ENCODE results near the gene TXNRD1.
"Not testable (repeated sequence)": the region's sequence is repeated elsewhere in the genome, so short reads cannot be mapped to it uniquely, and the experiment has no call there.

TXNRD1 gene

DNA sequence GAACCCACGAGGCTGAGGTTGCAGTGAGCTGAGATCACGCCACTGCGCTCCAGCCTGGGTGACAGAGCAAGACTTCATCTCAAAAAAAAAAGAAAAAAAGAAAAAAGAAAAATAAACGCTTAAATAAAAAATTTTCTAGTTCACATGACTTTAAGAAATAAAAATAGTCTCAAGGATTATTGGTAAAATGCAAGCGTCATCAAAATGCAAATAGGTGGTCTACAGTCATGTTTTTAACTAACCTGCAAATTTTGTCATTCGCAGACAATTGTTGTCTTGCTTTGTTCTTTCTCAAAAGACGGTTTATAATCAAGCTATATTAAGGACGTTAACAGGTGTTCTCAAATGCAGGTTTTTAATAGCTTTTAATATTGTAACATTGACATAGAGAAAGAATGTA, 22.4 kb downstream of the TXNRD1 start:
- DNase-seq (ENCODE audit: low spot score) = no peak

DNA sequence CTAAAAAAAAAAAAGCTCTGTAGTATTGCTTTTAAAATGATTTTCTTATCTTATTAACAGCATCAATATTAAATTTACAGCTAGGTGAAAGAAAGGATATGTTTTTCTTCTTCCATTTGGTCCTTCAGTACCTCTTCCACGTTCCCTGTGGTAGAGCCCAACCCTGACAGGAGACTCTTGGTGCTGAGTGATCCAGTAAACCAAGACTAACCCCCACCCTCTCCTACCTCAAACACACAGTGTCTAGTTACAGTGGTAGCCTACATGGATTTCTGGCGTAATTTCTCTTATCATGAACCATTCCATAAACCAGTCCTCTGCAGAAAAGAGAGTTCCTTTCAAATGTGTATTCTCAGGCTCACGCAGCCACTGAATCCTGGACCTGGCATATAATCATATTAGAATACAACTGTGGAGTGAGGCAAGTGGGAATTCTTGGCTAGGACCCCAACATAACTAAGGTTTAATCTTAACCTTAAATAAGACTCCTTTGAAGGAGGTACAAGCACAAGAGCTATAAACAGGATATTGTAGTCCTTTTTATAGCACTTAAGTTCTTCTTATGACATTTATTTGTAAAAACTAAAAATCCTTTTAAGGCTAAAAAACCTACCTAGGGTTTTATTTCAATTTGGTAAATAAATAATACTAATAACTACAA, 27.1 kb downstream of the TXNRD1 start:
- DNase-seq (ENCODE audit: low spot score) = no peak

DNA sequence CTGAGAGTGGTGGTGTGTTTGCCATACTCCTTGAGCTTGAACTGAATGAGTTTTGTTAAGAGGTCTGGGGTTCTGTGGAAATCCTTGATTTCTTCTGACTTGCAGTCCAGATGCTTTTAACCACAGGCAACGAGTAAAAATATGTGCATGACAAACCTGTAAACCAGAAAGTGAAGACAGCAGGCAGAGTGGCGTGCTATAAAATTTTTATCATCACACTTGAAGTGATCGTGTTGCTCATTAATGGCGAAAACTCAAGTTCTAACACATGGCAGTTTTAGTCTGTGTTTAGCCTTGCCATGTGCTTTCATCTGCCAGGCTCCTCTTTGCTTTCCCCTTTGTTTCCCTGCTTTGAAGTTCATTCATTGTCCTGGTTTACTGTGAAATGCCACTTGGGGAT, 28.0 kb downstream of the TXNRD1 start:
- DNase-seq (ENCODE audit: low spot score) = no peak

DNA sequence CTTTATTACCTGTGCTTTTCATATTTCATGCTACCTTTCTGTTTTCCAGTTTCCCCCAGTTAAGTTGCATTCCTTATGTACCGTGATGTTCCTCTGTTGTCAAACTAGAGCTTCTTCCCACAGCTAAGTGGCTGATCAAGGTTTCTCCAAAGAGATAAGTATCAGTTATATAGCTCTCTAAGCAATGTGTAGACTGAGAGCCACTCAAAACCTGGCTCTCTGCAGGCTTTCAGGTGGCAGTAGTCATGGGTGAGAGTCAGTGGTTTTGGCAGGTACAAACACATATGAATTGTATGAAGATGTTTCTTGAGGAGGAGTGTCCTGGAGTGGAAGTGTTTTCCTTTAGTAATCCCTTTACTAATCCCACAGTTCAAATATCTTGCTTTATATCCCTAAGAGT, 28.4 kb downstream of the TXNRD1 start:
- no peak for DNase-seq (ENCODE audit: low spot score)

DNA sequence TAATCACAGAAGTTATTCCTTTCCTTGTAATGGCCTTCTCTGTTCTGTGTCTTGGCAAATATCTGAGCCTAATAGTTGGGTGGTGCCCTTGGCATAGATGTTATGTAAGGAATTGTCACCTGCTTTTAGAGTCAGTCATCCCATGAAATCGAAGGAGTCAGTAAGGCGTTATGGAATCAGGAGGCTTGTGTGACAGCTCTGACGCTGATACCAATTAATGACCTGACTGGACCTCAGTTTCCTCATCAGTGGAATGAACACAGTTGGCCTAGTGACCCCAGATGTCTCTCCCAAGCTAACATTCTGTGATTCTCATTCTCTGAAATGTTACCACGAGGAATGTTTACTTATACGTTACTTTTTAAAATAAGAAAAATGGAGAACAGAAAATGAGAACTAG, 32.1 kb downstream of the TXNRD1 start:
- no peak for DNase-seq (ENCODE audit: low spot score)

DNA sequence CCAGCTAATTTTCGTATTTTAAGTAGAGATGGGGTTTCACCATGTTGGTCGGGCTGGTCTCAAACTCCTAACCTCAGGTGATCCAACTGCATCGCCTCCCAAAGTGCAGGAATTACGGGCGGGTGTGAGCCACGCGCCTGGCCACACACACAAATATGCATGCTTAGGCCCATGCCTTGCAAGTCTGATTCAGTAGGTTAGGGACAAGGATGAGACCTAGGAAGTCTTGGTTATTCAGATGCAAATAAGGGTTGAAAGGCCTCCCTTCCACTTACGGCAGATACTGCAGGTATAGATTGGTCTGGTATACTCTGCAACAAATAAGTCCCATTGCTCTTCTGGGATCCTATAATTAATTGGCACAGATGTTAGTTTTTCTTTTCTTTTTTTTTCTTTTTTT, 32.9 kb downstream of the TXNRD1 start:
- no peak for DNase-seq (ENCODE audit: low spot score)

DNA sequence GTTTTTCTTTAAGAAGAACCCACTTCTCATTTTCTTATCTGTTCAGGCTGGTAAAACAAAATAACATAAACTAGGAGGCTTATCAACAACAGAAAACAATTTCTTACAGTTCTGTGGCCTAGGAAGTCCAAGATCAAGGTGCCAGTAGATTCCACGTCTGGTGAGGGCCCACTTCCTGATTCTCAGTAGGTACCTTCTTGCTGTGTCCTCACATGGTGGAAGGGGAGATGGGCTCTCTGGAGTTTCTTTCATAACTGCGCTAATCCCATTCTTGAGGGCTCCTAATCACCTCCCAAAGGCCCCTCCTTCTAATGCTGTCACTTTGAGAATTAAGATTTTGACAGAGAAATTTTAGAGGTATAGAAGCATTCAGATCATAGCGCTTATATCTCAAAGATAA, 33.4 kb downstream of the TXNRD1 start:
- no peak for DNase-seq (ENCODE audit: low spot score)

DNA sequence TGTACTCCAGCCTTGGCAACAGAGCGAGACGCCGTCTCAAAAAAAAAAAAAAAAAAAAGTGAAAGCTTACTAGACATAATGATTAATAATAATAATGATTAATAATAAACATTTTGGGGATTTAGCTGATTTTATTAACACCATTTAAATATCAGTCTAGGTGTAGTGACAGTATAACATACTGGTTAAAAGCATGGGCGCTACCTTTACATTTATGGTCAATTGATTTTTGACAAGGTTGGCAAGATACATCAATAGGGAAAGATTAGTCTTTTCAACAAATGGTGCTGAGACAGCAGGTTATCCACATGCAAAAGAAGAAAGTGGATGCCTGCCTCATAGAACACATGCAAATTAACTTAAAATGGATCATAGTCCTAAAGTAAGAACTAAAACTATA, 34.3 kb downstream of the TXNRD1 start:
- DNase-seq (ENCODE audit: low spot score) = no peak

DNA sequence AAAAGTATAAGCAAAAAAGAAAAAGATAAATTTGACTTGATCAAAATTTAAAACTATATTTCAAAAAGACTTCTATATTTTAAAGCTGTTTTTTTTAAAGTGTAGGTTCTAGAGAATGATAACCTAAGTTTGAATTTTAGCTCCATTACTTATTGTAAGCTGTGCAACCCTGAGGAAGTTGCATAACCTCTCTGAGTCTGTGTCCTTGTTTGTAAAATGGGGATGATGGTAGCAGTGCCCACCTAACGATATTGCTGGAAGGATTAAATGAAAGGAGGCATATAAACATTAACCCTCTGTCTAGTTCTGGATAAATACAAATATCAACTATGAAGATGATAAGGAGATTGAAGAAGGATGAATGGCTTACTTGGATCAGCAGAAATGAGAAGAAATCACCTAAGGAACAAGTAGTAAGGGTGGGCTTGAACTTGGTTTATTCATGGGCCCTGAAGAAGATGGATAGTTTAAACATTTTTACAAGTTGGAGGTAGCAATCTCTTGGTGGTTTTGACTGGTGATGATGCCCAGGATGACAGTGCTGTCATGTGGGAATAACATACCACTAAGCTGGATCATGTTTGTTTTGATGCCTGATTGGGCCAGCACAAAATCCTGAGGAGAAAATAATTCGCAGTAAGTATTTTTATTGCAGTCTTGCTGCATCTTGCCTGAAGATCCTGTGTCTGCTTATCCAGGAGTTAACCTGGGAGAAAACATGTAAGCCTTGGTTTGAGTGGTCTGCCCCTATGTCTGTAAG, 35.0 kb downstream of the TXNRD1 start:
- no peak for DNase-seq (ENCODE audit: low spot score)

DNA sequence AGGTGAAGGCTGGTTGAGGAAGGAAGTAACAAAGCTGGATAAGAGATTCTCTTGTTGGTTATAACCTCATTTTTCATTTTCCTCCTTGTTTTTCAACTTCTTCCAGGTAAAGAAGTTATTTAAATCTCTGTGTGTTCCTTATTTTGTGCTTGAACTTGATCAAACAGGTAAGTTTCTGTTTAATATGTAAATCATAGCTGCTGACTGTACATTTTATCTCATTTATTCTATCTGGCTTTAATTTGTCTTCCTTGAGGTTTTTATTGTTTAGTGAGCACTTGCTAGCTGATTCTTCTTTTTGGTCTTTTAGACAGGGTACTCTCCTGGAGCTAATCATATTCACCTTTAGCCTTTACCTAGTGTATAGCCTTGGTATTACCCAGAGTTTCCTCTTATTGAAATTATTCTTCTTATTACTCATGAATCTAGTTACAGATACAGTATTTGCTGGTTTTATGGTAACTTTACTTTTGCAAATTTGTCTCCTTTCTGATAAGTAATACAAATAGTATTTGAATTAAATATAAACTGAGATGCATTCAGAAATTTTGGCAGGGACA, 42.4 kb downstream of the TXNRD1 start:
- DNase-seq (ENCODE audit: low spot score) = no peak

DNA sequence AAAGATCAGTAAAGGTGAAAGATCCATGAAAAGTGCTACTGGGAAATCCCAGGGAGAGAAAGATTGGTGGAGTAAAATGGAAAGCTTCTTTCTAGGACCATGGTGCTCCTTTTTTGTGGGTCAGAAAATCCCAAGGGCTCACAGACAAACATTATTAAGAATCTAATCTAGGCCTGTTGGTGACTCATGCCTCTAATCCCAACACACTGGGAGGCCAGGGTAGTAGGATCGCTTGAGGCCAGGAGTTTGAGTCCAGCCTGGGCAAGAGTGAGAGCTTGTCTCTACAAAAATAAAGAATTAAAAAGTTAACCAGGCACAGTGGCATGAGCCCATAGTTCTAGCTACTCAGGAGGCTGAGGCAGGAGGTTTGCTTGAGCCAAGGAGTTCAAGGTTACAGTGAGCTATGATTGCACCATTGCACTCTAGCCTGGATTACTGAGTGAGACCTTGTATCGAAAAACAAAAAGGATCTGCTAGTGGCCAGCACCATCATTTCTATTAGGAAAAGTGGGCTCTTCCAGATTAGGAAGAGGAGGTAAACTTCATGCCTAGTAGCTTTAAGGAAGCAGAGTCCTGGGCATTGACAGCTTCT, 43.0 kb downstream of the TXNRD1 start:
- DNase-seq (ENCODE audit: low spot score) = no peak

DNA sequence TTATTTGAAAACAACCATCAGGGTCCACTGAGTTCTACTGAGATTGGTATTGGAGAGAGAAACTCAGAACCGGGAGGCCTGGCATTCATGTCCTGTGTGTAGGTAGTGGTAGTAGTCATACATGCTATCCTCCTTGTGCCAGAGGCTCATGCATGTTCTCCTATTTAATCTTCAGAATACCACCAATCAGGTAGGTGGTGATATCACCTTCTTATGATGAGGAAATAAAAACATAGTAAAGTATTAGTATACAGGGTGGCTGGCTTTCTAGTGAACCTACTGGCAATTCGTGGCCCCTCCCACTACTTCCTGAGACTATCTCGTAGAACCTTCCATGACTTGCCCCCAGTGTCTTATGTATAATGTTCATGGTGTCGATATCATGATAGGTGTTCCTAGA, 47.4 kb downstream of the TXNRD1 start:
- DNase-seq (ENCODE audit: low spot score) = no peak

DNA sequence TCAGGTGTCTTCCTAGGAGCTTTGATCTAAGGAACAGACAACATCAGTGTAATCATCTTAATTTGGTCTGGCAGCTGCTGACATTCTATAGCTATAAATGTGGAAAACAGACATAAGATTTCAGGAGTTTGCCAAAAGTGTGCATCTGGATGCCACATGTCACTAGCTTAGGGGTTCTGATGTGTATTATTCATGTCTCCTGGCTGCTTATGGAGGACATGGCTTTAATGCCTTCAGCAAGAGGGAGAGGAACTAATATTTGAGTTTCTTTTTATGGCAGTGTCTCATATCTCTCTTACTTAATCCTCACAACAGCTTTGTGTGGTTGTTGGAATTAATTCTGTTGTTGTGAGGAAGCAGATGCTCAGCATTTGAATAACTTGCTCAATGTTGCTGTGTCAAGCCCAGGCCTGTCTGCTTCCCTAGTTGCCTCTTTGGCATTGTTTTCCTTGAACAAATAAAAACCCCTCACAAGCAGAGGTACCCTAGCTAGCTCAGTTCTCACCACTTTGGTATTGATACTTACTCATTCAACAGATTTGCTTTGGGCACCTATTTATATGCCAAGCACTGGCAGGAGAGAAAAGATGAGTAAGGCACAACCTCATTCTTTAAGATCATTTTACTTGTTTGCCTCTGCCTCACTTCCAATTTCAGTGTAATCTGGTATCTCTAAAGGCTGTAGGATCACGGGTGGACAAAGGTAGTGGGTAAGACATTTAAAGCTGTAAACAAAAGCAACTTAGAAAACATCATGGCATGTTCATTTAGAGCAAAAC, 48.2 kb downstream of the TXNRD1 start:
- DNase-seq (ENCODE audit: low spot score) = no peak

DNA sequence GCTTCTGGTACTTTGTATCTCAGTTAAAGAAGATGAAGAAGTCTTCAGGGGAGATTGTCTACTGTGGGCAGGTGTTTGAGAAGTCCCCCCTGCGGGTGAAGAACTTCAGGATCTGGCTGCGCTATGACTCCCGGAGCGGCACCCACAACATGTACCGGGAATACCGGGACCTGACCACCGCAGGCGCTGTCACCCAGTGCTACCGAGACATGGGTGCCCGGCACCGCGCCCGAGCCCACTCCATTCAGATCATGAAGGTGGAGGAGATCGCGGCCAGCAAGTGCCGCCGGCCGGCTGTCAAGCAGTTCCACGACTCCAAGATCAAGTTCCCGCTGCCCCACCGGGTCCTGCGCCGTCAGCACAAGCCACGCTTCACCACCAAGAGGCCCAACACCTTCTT, 49.9 kb downstream of the TXNRD1 start:
- DNase-seq (ENCODE audit: low spot score) = not testable (repeated sequence)

DNA sequence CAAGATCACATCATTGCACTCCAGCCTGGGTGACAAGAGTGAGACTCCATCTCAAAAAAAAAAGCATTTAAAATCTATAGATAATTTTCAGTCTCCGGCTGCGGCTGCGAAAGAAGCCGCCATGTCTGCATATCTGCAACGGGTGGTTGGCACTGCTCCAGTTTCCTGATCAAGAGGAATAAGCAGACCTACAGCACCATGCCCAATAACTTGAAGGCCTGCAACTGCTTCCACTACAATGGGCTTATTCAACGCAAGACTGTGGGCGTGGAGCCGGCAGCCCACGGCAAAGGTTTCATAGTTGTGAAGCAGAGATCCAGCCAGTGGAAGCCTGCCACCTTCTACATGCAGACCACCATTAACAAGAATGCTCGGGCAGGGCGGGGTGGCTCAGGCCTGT, 57.4 kb downstream of the TXNRD1 start:
- DNase-seq (ENCODE audit: low spot score) = no peak

DNA sequence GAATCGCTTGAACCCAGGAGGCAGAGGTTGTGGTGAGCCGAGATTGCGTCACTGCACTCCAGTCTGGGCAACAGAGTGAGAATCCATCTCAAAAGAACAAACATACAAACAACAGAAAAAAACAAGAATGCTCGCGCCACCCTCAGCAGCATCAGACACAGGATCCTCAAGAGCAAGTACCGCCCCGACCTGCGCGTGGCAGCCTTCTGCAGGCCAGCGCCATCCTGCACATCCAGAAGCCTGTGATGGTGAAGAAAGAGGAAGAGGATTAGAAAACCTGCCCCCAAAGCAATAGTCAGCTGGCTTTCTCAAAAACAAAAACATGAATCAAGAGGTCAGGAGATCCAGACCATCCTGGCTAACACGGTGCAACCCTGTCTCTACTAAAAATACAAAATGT, 57.9 kb downstream of the TXNRD1 start:
- DNase-seq (ENCODE audit: low spot score) = no peak

DNA sequence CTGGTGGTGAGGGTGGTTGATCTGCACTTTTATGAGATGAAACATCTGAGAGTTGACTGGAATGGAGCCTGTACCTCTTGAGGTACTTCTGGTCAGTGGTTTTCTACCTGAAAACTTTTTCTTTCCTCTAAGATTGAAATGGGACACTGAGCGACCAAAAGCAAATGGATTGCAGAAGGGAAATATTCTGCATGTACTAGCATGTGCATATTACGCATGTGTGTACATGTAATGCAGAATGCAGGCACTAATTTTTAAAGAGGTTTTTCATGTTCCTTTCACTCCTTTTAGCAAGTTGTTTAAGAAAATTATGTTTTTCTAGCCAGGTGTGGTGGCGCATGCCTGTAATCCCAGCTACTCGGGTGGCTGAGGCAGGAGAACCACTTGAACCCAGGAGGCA, 59.2 kb downstream of the TXNRD1 start:
- no peak for DNase-seq (ENCODE audit: low spot score)

DNA sequence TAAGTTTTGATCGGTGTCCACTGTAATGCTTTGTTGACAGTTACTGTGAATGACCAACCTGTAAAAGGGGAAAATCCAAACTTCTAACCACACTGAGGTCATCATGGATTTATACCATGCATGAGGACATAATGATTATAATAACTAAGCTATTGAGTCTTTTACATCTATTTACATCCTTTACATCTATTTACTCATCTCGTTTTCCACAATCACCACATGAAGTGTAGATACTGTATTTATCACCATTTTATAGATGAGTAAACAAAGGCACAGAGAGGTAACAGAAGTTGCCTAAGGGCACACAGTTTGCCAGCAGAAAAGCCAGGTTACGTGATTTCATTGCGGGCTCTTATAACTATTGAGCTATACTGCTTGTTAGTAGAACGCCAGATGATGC, 60.1 kb downstream of the TXNRD1 start:
- DNase-seq (ENCODE audit: low spot score) = no peak

DNA sequence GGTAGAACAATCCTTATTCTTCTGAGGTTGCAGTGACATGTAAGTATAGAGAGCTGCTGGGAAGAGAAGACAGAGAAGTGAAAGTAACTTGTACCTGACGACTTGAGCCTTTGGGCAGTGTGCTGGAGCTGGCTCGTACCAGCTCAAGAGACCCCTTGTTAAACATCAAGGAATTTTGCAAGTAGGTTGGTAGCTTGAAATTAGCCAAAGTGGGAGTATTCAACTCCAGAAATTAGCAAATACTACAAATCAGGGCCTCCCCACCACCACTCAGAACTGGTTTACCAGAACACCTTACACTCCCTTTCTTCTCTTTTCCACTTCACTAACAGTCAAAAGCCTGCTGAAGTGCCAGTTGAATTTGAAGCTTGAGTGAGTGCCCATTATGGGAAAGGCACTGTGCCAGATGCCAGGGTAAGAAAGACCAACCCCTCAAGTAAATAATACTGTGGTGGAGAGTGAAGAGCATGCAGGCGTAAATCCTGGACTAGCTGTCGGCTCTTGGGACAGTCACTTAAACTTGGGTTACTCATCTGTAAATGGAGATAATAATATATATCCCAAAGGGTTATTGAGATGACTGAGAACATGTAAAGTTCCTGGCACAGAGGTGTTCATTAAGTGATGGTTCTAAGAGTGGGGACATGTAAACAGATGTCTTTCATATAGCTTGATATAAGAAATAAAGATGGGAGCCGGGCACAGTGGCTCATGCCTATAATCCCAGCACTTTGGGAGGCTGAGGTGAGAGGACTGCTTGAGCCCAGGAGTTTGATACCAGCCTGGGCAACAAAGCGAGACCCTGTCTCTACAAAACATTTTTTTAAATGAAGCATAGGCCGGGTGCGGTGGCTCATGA, 60.9 kb downstream of the TXNRD1 start:
- DNase-seq (ENCODE audit: low spot score) = no peak

DNA sequence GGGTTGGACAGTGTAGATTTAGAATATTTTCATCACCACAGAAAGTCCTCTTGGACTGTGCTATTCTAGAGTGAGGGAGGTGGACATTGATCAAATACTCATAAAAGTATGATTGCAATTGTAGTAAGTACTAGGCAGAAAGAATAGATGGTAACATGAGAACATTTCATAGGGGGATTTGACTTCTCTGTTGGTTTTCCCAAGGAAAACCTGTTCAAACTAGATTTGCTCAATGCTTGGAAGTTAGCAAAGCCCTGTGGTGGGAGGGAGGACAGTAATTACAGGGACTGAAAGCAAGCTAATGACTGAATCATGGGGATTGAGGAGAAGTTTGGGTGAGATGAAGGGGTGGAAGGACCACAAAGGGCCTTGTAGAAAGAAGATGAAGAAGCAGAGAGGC, 63.6 kb downstream of the TXNRD1 start:
- DNase-seq (ENCODE audit: low spot score) = no peak

DNA sequence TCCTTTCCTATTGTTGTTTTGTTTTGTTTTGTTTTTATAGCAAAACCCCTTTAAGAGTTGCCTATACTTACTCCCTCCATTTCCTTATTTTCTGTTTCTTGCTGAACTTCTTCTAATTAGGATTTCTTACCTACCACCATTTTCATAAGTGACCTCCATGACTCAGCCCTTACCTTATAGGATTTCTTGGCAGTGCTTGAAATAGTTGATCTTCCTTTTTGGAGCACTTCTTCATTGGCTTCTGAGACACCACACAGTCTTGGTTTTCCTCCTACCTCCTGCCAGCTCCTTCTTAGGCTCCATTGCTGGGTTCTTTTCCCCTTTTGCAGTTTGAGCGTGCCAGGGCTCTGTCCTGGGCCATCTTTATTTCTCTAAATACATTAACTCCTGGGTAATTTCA, 64.5 kb downstream of the TXNRD1 start:
- DNase-seq (ENCODE audit: low spot score) = no peak
